ENCODE results near the gene DCST1.

The DCST1 gene

GRCh38 chr1:155057104-155057503, 23.5 kb downstream of the DCST1 start:
- DNase-seq: no peak

DNA sequence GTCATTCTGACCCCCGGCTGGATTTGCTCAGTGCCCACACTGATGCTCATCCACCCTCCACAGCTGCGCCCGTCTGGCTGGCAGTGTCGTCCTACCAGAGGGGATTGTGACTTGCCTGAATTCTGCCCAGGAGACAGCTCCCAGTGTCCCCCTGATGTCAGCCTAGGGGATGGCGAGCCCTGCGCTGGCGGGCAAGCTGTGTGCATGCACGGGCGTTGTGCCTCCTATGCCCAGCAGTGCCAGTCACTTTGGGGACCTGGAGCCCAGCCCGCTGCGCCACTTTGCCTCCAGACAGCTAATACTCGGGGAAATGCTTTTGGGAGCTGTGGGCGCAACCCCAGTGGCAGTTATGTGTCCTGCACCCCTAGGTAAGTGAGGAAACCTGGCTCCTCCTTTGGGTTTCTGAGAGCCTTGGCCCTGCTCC, 24.2 kb downstream of the DCST1 start:
- DNase-seq: no peak

DNA sequence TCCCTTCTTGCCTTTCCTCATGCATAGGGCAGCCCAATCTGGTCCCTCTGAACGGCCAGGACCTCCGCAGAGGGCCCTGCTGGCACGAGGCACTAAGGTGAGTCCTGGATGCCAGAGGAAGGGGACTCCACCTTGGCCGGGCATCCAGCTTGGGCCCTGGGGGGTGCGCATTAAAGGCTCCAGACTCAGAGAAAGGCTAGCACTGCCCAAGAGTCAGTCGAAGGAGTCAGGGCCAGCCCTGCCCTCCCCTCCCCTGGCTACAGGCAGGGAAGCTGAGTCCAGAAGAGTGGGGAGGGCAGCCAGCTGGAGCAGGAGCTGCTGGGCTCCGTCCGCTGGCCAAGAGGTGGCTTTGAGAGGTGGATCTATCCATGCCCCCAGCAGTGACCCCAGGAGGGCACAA, 27.1 kb downstream of the DCST1 start:
- no peak for DNase-seq

- DNase-seq: peak; percentile 81
These were observed 27.9 kb downstream of the DCST1 start for GRCh38 chr1:155061381-155062150.

DNA sequence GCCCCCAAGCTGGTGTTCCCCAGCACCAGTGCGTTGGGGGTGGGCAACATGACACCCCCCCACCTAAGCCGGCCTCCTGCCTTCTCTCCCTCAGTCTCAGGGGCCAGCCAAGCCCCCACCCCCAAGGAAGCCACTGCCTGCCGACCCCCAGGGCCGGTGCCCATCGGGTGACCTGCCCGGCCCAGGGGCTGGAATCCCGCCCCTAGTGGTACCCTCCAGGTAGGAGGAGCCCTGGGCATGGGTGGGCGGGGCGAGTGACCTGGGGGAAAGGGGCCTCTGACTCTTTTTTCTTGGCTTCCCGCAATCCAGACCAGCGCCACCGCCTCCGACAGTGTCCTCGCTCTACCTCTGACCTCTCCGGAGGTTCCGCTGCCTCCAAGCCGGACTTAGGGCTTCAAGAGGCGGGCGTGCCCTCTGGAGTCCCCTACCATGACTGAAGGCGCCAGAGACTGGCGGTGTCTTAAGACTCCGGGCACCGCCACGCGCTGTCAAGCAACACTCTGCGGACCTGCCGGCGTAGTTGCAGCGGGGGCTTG, 28.6 kb downstream of the DCST1 start:
- no peak for DNase-seq

DNA sequence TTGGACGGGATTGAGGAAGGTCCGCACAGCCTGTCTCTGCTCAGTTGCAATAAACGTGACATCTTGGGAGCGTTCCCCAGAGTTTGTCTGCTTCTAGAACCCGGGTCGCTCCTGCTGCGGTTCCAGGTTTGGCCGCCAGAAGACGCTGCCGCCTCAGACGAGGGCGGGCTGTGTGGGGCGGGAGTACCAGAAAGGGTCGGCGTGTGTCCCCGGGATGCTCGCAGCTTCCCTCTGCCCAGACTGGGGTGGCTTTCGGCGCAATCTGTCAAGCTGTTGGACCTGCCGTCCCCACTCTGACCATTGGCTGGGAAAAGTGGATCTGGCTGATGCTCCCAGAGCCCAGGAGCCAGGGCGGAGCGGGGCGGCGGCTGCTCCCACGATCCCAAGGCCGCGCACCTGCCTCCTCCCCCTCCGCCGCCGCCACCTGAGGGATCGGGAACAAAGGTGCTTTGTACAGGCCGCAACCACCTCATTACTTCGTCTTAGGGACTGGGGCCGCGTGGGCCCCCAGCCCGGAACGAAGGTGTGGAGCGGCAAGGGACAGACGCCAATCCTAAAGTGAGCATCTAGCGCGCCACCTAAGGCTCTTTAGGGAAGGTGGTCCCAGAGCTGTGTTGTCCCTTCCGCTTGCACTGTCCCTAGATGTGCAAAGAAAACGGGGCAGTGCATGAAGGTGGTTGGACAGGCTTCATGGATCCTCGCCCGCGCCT, 29.2 kb downstream of the DCST1 start:
- DNase-seq: peak; percentile 44

DNA sequence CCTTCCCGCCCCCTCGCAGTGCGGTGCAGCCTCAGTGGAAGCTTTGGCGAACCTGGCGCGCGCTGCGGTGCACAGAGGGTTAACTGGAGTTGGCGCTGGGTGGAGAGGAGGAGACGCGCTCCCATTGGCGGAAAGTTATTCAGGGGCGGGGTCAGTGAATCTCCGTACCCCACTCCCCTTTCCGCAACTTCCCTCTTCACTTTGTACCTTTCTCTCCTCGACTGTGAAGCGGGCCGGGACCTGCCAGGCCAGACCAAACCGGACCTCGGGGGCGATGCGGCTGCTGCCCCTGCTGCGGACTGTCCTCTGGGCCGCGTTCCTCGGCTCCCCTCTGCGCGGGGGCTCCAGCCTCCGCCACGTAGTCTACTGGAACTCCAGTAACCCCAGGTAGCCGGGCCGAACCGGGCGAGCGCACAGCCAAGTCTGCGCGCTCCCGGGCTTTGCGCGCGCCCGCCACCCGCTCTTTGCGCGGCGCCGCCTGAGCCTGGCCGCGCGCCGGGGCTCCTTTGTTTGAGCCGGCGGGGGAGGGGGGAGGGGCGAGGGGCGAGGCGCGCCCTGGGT, 30.0 kb downstream of the DCST1 start, which contains the start of gene EFNA4:
EFNA4 (plus strand) TSS at position 191 of the 561 bp plus-strand sequence; CDS start at position 275, 84 bp downstream.
- DNase-seq: peak; percentile 72

DNA sequence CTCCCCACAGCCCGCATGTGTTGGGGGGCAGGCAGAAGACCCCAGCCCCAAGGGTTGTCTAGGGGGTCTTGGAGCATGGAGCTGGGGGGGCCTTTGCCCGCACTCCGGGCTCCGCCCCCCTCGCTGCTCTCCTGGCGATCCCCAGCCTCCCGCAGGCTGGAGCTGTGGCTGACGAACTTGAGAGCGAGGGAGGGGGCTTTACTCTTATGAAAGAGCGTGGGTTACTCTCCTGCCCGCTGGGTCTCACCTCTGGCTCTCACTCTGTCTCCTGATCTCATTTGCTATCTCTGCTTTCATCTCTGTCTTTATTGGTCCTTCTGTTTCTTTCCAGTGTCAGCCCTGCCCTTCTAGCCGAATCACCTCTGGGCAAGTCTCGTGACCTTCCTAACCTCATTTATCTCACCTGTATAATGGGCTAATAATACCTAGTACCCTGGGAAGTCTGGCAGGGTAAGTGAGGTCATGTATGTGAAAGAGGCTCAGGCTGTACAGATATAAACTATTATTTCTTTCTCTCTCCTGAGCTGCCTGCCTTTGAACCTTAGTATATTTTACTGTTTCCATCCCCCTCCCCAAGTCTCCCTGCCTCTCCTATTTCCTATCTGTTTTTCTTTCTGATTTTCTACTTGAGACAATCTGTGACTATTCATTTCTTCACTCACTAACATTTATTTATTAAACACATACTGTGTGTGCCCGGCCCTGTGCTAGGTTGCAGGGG, 30.6 kb downstream of the DCST1 start:
- DNase-seq: no peak

DNA sequence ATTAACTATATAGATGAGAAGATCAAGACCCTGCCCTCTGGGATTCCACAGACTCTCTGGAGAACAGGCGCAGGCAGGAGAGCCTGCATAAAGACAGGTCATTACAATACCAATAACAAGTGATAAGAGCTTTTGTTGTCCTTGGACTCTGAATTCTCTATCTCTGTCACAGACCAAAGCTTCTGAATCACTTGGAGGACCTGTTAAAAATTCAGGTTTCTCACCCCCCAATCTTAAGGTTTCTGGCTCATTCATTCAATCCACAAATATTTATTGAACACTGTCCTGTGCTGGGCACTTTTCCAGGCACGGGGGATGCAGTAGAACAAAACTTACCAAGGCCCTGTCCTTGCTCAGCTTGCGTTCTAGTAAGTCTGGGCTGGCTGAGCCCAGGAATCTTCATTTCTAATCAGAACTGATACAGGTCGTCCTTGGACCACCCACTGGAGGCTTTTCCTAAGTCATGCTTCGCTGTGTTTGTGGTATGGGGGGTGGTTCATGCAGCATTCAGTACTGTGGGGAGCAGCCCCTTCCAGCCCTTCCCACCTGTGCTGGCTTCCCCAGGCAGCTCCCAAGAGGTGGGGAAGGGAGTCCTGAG, 31.3 kb downstream of the DCST1 start:
- no peak for DNase-seq

DNA sequence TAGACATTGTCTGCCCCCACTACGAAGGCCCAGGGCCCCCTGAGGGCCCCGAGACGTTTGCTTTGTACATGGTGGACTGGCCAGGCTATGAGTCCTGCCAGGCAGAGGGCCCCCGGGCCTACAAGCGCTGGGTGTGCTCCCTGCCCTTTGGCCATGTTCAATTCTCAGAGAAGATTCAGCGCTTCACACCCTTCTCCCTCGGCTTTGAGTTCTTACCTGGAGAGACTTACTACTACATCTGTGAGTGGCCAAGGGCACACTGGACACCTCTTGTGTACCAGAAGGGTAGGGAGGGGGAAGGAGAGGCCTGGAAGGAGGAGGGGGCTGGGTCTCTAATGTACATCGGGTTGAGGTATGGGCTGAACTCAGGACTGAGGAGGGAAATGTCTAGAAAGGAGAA, 33.2 kb downstream of the DCST1 start:
- no peak for DNase-seq

- DNase-seq: no peak
These were observed 35.0 kb downstream of the DCST1 start for GRCh38 chr1:155068599-155068998.

GRCh38 chr1:155069551-155070157, 36.0 kb downstream of the DCST1 start:
- no peak for DNase-seq

GRCh38 chr1:155070158-155070621, 36.6 kb downstream of the DCST1 start:
- no peak for DNase-seq

GRCh38 chr1:155070721-155071569, 37.3 kb downstream of the DCST1 start:
- no peak for DNase-seq

DNA sequence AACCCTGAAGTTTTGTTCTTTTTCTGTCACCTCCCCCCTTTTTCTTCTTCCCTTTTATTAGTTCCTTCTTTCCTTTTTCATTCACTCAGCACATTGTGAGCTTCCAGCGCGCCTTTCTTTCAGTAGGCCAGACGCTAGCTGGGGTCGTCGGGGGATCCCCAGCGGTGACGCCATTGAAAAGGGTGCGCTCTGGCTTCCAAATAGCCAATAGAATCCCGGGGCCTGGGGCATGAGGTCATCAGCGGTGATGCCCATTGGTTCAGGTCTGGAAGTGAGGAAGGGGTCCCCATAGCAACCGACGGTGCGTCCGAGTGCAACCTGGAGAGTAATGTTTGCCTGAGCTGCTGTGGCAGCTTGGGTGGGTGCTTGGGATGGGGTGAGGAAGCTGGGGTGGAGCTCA, 38.1 kb downstream of the DCST1 start:
- no peak for DNase-seq

DNA sequence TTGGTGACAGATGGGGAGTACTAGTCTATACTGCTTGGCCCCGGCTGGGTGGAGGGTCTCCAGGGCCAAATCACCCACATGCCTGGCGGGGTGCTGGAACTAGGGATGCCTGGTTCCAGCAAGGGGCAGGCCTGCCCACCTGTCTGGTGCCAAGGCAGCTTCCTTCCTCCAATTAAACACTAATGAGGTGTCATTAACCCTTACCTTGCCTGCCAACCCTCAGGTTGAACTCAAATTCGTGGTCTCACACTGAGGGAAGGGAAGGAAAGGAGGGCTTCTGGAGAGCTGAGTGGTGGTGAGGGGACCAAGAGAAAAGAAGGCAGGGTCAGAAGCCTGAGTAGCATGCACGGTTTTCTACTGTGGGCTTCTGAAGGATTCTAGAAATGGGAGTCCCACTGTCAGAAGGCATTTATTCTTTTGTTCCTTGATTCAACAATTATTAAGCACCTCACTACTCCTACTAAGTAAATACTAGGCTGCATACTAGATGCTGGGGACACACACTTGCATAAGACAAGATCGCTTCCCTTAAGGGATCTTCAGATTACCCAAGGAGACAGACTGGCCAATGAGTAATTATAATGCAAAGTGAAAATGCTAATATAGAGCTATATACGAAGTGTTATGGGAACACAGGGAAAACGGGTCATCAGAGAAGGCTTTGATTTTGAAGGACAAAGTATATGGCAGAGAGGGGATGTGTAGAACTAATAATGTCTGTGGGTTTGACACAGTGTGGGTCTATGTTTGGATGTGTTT, 39.1 kb downstream of the DCST1 start:
- no peak for DNase-seq

- no peak for DNase-seq
These were observed 40.0 kb downstream of the DCST1 start for GRCh38 chr1:155073377-155074242.

DNA sequence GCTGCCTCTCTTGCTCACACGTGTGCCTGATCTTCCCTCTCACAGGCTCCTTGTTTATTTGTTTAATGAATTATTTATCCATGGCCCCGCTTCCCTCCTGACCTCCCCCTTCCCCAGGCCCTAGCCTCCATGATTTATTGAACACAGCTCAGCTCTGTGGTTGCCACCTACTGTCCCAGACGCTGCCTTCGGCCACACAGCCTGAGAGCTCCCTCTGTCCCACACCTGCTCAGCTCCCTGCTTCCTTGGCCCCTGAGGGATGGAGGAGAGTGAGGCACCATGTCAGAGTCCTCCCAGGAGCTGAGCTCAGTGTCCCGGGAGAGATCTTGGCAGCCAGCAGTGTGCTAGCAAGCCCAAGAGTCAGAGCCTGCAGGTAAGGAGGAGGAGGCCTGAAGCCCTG, 41.9 kb downstream of the DCST1 start:
- DNase-seq: no peak

DNA sequence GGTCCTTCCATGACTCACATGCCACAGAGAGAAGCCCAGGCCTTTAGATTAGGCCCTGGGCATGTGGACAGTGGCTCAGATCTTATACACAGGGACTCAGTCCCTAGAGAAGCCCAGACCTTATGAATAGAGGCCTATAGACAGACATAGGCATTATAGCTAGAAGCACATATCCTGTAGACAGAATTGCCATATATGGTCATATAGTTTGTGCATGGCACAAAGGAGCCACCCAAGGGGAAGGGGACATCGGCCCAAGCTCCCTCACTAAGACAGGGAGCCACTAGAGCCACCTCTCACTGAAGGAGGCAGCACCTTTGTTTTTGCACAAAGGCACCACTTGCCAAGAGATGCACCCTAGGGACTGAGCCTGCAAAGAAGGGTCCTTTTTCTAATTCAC, 42.7 kb downstream of the DCST1 start:
- DNase-seq: no peak

All from NCI-H2171 (cell line).